Loucy (cell line): ENCODE data around the gene IGF1R.

Experiments
- CTCF ChIP-seq: fragments of 200-600 bp; sonication (generic); conservative IDR thresholded peaks from 2 replicates; pipeline ENCODE4 v1.5.1; 2014; ENCODE audit warnings: mild to moderate bottlenecking, antibody characterized with exemption, low read length
- EZH2phosphoT487 ChIP-seq: fragments of 200-600 bp; IDR thresholded peaks from 2 replicates; pipeline ENCODE4 v1.6.1; 2018; ENCODE audit warnings: antibody characterized with exemption, mild to moderate bottlenecking, moderate library complexity, borderline replicate concordance

GRCh38 chr15:98647026-98647773 lies 1.1 kb upstream of the IGF1R start:
- TF ChIP-seq CTCF, result no peak; the same call in 1 of the 2 replicates
- no peak for TF ChIP-seq EZH2phosphoT487
